ENCODE data around the gene TMEM62. TPM values are rescaled to one million over a fixed set of nuclear protein-coding genes. Genes with fewer than 3 reads are reported as not detected.

Gene TMEM62
- total RNA-seq, 4 donors from 2014 or later = 37.1 to 50.0 (median 42.6) TPM

DNA sequence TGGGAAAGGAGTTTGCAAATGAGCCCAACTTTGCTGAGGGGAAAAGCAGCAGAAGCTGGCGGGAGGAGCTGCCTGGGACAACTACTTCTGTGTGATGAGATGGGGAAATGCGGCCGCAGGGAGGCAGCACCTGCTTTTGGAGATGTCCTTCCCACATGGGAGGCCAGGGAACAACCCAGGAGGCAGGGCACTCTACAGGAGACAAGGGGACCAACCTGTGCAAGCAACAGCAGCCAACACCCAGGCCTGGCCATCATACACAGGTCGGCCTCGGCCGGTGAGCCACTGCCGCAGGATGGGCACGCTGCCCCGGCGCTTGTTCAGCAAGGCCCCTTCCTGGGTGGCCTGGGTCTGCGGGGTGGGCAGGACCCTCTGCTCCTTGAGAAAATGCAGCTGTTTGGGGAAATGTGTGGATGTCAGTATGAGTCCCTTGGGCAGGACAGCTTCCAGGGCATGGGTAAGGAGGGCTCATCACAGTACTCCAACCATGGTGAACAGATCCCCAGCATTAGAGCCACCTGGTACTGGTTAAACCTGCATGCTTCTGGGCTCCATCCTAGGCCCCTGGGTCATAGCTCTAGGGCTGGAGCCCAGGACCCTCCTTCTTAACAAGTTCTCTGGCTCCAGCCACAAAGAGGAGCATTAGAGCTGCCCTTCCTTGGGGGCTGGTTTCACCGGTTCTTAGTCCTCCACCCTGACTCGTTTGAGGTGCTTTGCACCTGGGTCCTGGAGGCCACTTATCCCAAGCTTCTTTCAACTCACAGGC, 75.9 kb downstream of the TMEM62 start:
- WGBS, 2 donors = 77 to 83% methylated on average over 9 to 13 of the region's 13 CpGs
- no peak overlapping the region for H3K4me3 ChIP-seq (replicated peaks in 1 of 3)

GRCh38 chr15:43210172-43210745, 76.9 kb downstream of the TMEM62 start:
- H3K36me3 ChIP-seq = no peaks in the 10 kb centered on the region
- no peak overlapping the region for H3K4me3 ChIP-seq (replicated peaks in 1 of 3)
- TF ChIP-seq CTCF (IDR thresholded peaks at IDR 0.05) (no peak), POLR2A (IDR thresholded peaks at IDR 0.05) (no peak)
- intact Hi-C loops (cut with DNase I) = no loop called here
- H3K27ac ChIP-seq = no peak overlapping the region
- DNase-seq = no peak
- H3K27me3 ChIP-seq = no peaks in the 10 kb centered on the region
- no peaks in the 10 kb centered on the region for H3K9me3 ChIP-seq
- H3K4me1 ChIP-seq = peaks cover 0 to 4% of the 10 kb centered on the region in 2 donors
- WGBS, 2 donors = 90% methylated on average over 15 of the region's 15 CpGs

More for the DNA sequence above, 75.9 kb downstream of the TMEM62 start:
- DNase-seq = peak in 1 of 2 donors; percentile 14
- Histone ChIP-seq H3K4me1 (peaks cover 0 to 4% of the 10 kb centered on the region in 2 donors), H3K27me3 (no peaks in the 10 kb centered on the region), H3K9me3 (no peaks in the 10 kb centered on the region), H3K27ac (no peak overlapping the region), H3K36me3 (no peaks in the 10 kb centered on the region)
- intact Hi-C loops (cut with DNase I) = no loop called here
- TF ChIP-seq POLR2A (IDR thresholded peaks at IDR 0.05) (no peak), CTCF (IDR thresholded peaks at IDR 0.05) (no peak)

GRCh38 chr15:43210807-43211206, 77.4 kb downstream of the TMEM62 start:
- 86 to 89% methylated on average over 9 of the region's 9 CpGs for WGBS, 2 donors

GRCh38 chr15:43211224-43211735, 77.9 kb downstream of the TMEM62 start:
- peaks cover 0 to 4% of the 10 kb centered on the region in 2 donors for H3K4me1 ChIP-seq
- intact Hi-C loops (cut with DNase I) = no loop called here
- H3K27me3 ChIP-seq = no peaks in the 10 kb centered on the region
- no peak for DNase-seq
- no peak overlapping the region for H3K4me3 ChIP-seq (replicated peaks in 1 of 3)
- TF ChIP-seq POLR2A (IDR thresholded peaks at IDR 0.05) (no peak), CTCF (IDR thresholded peaks at IDR 0.05) (no peak)
- WGBS, 2 donors = 89 to 97% methylated on average over 2 to 4 of the region's 4 CpGs
- H3K27ac ChIP-seq = no peak overlapping the region
- H3K36me3 ChIP-seq = no peaks in the 10 kb centered on the region
- H3K9me3 ChIP-seq = no peaks in the 10 kb centered on the region

More at GRCh38 chr15:43210807-43211206, 77.4 kb downstream of the TMEM62 start:
- Histone ChIP-seq H3K27me3 (no peaks in the 10 kb centered on the region), H3K36me3 (no peaks in the 10 kb centered on the region), H3K27ac (no peak overlapping the region), H3K4me1 (peaks cover 0 to 4% of the 10 kb centered on the region in 2 donors), H3K4me3 (replicated peaks in 1 of 3) (no peak overlapping the region), H3K9me3 (no peaks in the 10 kb centered on the region)
- intact Hi-C loops (cut with DNase I) = no loop called here
- no peak for DNase-seq
- TF ChIP-seq POLR2A (IDR thresholded peaks at IDR 0.05) (no peak), CTCF (IDR thresholded peaks at IDR 0.05) (no peak)

DNA sequence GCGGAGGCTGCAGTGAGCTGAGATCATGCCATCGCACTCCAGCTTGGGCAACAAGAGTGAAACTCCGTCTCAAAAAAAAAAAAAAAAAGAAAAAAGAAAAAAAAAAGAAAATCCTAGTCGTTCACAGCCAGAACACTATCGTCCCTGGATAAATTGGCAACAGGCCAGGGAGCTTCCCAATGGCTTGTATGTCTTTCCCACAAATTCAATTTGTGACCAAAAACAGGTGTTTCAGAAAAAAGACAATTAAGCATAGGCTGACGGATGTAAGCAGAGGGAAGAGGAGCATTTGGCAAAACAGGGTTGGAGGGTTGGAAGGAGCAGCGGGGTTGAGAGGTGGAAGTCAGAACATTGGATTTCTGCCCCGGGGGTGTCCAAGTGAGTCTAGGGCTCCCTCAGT, 78.9 kb downstream of the TMEM62 start:
- WGBS, 2 donors = 81 to 84% methylated on average over 8 of the region's 8 CpGs
- Histone ChIP-seq H3K36me3 (no peaks in the 10 kb centered on the region), H3K4me1 (peaks cover 0 to 4% of the 10 kb centered on the region in 2 donors), H3K27me3 (no peaks in the 10 kb centered on the region), H3K27ac (no peak overlapping the region), H3K9me3 (no peaks in the 10 kb centered on the region), H3K4me3 (replicated peaks in 1 of 3) (no peak overlapping the region)
- TF ChIP-seq POLR2A (IDR thresholded peaks at IDR 0.05) (no peak), CTCF (IDR thresholded peaks at IDR 0.05) (no peak)
- intact Hi-C loops (cut with DNase I) = no loop called here
- no peak for DNase-seq
